AG04450 (cell line): ENCODE measurements around the gene ZRANB2. TPM values are rescaled to one million over a fixed set of nuclear protein-coding genes. Genes with fewer than 3 reads are reported as not detected.

Source experiments
- CTCF ChIA-PET: fragments of 300-600, 350-600 bp; formaldehyde crosslinking; extraction: SDS; loops from one replicate; lab custom pipeline; 2022; ENCODE audit warnings: antibody characterized with exemption, inconsistent platforms; lab: Charles Lee
- POLR2A ChIA-PET: fragments of 350-600 bp; formaldehyde crosslinking; extraction: SDS; loops from one replicate; lab custom pipeline; 2021; ENCODE audit warnings: antibody characterized with exemption, inconsistent platforms; lab: Yijun Ruan, JAX
- DNase-seq: peaks from one replicate; pipeline ENCODE4 v3.0.0-alpha.2; 2011; ENCODE audit warnings: low read depth, low spot score
- H3K27ac ChIP-seq: one replicate; pipeline ENCODE4 v1.5.1; 2012; ENCODE audit warnings: low read depth, low read length, control low read depth
- H3K27me3 ChIP-seq: one replicate; pipeline ENCODE4 v1.6.0; 2012; ENCODE audit warnings: low read length; ENCODE audit not compliant: control insufficient read depth, insufficient read depth
- H3K4me3 ChIP-seq: 2 replicates; pipeline ENCODE4 v1.5.1; 2011; ENCODE audit warnings: mild to moderate bottlenecking, low read depth, low read length, control low read depth
- H3K9me3 ChIP-seq: 2 replicates; pipeline ENCODE4 v1.5.1; 2012; ENCODE audit warnings: low read length; ENCODE audit not compliant: control insufficient read depth, insufficient read depth
- CTCF ChIP-seq: IDR thresholded peaks from 2 replicates; pipeline ENCODE4 v1.5.1; 2011; ENCODE audit warnings: low read depth, low read length, control low read depth, inconsistent platforms
- polyA plus RNA-seq: library from polyadenylated mRNA; depleted of rRNA; stranded (reverse); fragments of >200 nt; gene quantifications from 2 replicates; pipeline ENCODE4 v1.2.3, GENCODE V29; 2011

Gene ZRANB2
- polyA plus RNA-seq, 1 experiment: 126 TPM

- DNase-seq: peak; percentile 50
- CTCF ChIA-PET: interaction anchor here (0.6 to 4.4 kb wide), 19 partner anchors 9 to 613 kb away, joined by 3 to 33 read pairs (median 5); no protein-coding TSS in a partner anchor
- H3K27ac ChIP-seq: no peak overlapping the region
- no peak overlapping the region for H3K4me3 ChIP-seq
- peaks cover 35% of the 10 kb centered on the region for H3K27me3 ChIP-seq
- TF ChIP-seq CTCF: peak; percentile 81
- POLR2A ChIA-PET: no interaction called here
- peaks cover 9% of the 10 kb centered on the region; the same call in 1 of the 2 replicates for H3K9me3 ChIP-seq
These were observed 30.8 kb downstream of the ZRANB2 start for GRCh38 chr1:71049951-71050598.

GRCh38 chr1:71047635-71048607, 32.9 kb downstream of the ZRANB2 start, which contains the start of gene PTGER3:
Gene PTGER3, minus strand, starts transcription at chr1:71047816. Its CDS starts 239 bp downstream, at chr1:71047577.
- ChIA-PET POLR2A (no interaction called here), CTCF (interaction anchor here (0.6 to 4.4 kb wide), 2 partner anchors 363 to 519 kb away, joined by 3 to 33 read pairs; no protein-coding TSS in a partner anchor)
- TF ChIP-seq CTCF: no peak
- peak within 1 kb of the TSS; percentile 43 for H3K4me3 ChIP-seq
- H3K9me3 ChIP-seq: peaks cover 9% of the 10 kb centered on the region; the same call in 1 of the 2 replicates
- no peak for DNase-seq
- H3K27me3 ChIP-seq: peaks cover 38% of the 10 kb centered on the region
- no peak within 1 kb of the TSS for H3K27ac ChIP-seq

- ChIA-PET POLR2A (no interaction called here), CTCF (interaction anchor here (4.4 kb wide), 1 partner anchor 362 kb away, joined by 33 read pairs; no protein-coding TSS in a partner anchor)
- TF ChIP-seq CTCF: no peak
- Histone ChIP-seq H3K27ac (no peak overlapping the region), H3K9me3 (peaks cover 9% of the 10 kb centered on the region; the same call in 1 of the 2 replicates), H3K4me3 (peak overlapping the region; percentile 43), H3K27me3 (peaks cover 39% of the 10 kb centered on the region)
- no peak for DNase-seq
These were observed 33.8 kb downstream of the ZRANB2 start for GRCh38 chr1:71046891-71047634.

- TF ChIP-seq CTCF: no peak
- H3K27ac ChIP-seq: no peak overlapping the region
- H3K27me3 ChIP-seq: peaks cover 34% of the 10 kb centered on the region
- H3K4me3 ChIP-seq: no peak overlapping the region
- DNase-seq: no peak
- ChIA-PET POLR2A (no interaction called here), CTCF (interaction anchor here (0.9 to 1.1 kb wide), 3 partner anchors 507 to 517 kb away, joined by 3 to 6 read pairs (median 3); no protein-coding TSS in a partner anchor)
- peaks cover 9% of the 10 kb centered on the region; the same call in 1 of the 2 replicates for H3K9me3 ChIP-seq
These were observed 35.3 kb downstream of the ZRANB2 start for GRCh38 chr1:71045463-71046028.
